Lower leg skin (tissue), 4 donors: Measurements from ENCODE around the gene SELENOM. TPM values are rescaled to one million over a fixed set of nuclear protein-coding genes. Genes with fewer than 3 reads are reported as not detected.
A peak's percentile ranks its signal among the peaks of the same experiment; 100 is the strongest.

Experiments
- DNase-seq, 2 donors: peaks; one replicate each; pipeline ENCODE4 v3.0.0-alpha.2; 2019; ENCODE audit warnings: low spot score in 2 of 2
- H3K4me3 ChIP-seq: fragments of 200-600 bp; sonication (generic); 2 replicates; pipeline ENCODE4 v1.5.1; 2017; ENCODE audit warnings: mild to moderate bottlenecking, low read depth; ENCODE audit not compliant: poor library complexity, severe bottlenecking
- POLR2A ChIP-seq, 2 donors: fragments of 450-650 bp; IDR thresholded peaks; one replicate each; pipeline ENCODE4 v1.6.1; 2016 to 2017; ENCODE audit warnings: antibody characterized with exemption in 2 of 2, mild to moderate bottlenecking in 1 of 2, moderate library complexity in 1 of 2
- WGBS, 2 donors: methylation state at CpG; one replicate each; pipeline ENCODE4 v1.1.5; 2018; 5-methylcytosine and 5-hydroxymethylcytosine counted together
- intact Hi-C: fragments of 100-400 bp; cut with DNase I; formaldehyde crosslinking; loops from one replicate; pipeline ENCODE4 v1.15.0; 2023; ENCODE audit warnings: low total_unique reads
- total RNA-seq, 4 donors: library from RNA; depleted of rRNA; stranded (reverse); fragments of >200 nt; gene quantifications; one replicate each; pipeline ENCODE4 v1.1.0, GENCODE V29; 2016
- TF ChIP-seq, protein P1 (sequence below), 3 donors: fragments of 450-650 bp; IDR thresholded peaks; one replicate each; pipeline ENCODE4 v1.5.1; 2016; ENCODE audit warnings: antibody characterized with exemption in 3 of 3, mild to moderate bottlenecking in 3 of 3, moderate library complexity in 2 of 3

SELENOM gene
- total RNA-seq, 4 donors from 2014 or later, result 66.6 to 164 (median 92.8) TPM

DNA sequence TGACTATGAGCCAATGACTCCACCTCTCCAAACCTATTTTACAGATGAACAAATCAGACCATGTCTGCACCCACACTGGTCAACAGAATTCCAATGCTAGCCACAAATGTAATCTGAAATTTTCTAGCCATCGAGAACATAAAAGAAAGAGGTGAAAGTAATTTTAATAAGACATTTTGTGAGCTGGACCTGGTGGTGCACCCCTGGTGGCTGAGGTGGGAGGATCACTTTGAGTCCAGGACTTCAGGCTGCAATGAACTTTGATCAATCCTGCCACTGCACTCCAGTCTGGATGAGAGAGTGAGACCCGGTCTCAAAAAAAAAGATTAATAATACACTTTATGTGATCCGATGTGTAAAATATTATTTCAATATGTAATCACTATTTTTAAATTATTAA, 43.2 kb upstream of the SELENOM start:
- no peak overlapping the region for H3K4me3 ChIP-seq
- no peak for DNase-seq
- 75 to 85% methylated on average over 3 of the region's 3 CpGs for WGBS, 2 donors
- intact Hi-C loops, result no loop called here
- no peak for TF ChIP-seq POLR2A (IDR thresholded peaks at IDR 0.05)
- TF ChIP-seq, protein P1, sequence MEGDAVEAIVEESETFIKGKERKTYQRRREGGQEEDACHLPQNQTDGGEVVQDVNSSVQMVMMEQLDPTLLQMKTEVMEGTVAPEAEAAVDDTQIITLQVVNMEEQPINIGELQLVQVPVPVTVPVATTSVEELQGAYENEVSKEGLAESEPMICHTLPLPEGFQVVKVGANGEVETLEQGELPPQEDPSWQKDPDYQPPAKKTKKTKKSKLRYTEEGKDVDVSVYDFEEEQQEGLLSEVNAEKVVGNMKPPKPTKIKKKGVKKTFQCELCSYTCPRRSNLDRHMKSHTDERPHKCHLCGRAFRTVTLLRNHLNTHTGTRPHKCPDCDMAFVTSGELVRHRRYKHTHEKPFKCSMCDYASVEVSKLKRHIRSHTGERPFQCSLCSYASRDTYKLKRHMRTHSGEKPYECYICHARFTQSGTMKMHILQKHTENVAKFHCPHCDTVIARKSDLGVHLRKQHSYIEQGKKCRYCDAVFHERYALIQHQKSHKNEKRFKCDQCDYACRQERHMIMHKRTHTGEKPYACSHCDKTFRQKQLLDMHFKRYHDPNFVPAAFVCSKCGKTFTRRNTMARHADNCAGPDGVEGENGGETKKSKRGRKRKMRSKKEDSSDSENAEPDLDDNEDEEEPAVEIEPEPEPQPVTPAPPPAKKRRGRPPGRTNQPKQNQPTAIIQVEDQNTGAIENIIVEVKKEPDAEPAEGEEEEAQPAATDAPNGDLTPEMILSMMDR (IDR thresholded peaks at IDR 0.05), result no peak

DNA sequence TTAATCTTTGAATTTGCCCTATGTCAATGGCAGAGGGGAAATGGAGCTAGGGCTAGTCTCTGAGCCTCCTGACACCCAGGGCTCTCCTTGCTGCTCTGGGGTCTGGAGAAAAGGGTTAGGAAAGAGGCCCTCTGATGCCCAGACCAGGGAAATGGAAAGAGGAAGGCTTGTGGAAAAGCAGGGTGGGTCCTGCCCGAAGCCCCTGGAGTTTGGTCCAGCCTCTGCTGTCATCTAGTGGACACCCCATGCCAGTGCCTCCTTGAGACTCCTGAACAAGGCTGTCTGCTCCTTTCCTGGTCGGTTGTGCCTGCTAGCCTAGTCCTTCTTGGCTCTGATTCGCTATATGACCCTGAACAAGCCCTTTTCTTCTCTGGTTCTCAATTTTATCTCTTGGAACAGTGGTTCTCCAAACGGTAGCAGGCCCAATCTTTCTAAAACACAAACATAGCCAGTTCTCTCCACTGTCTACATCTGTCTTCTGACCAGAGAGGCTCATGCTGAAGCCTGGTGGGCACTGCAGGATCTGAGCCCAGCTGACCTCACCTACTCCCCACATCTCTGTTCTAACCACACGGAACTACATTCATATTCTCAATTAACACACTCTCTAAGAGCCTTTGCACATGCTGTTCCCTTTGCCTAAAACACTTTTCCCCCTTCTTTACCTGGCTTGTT, 41.7 kb upstream of the SELENOM start:
- peak in 1 of 2 donors; percentile 40 for DNase-seq
- no peak for TF ChIP-seq POLR2A (IDR thresholded peaks at IDR 0.05)
- TF ChIP-seq, protein P1 (IDR thresholded peaks at IDR 0.05), result peak in 2 of 3 donors; percentile 31 to 86
- no peak overlapping the region for H3K4me3 ChIP-seq
- intact Hi-C loops, result loop anchor here (10.0 kb wide), 1 partner anchor 514 kb away; the partner anchor contains the start of gene SLC35E4
- WGBS, 2 donors, result 25 to 26% methylated on average over 5 of the region's 5 CpGs

DNA sequence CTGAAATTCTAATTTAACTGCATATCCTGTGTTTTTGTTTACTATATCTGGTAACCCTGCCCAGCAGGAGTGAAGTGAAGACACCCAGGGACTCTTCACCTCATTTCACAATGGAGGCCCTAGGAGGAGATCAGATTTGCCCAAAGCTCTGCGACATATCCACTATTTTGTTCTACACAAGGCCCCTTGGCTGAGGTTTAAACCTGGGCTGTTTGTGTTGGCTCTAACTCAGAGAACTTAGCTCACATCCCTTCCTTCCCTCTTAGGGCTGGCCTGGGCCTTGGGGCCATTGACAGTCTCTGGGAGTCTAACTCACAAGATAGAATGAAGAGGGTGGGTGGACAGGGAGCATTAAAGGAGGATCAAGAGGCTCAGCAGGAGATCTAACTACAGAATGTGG, 41.1 kb upstream of the SELENOM start:
- H3K4me3 ChIP-seq, result no peak overlapping the region
- TF ChIP-seq, protein P1 (IDR thresholded peaks at IDR 0.05), result no peak
- no peak for TF ChIP-seq POLR2A (IDR thresholded peaks at IDR 0.05)
- intact Hi-C loops, result loop anchor here (10.0 kb wide), 1 partner anchor 514 kb away; the partner anchor contains the start of gene SLC35E4
- no peak for DNase-seq
- 78 to 81% methylated on average over 1 of the region's 1 CpG for WGBS, 2 donors

GRCh38 chr22:31144223-31144622, 36.9 kb upstream of the SELENOM start:
- no peak for TF ChIP-seq POLR2A (IDR thresholded peaks at IDR 0.05)
- TF ChIP-seq, protein P1 (IDR thresholded peaks at IDR 0.05), result no peak
- intact Hi-C loops, result loop anchor here (10.0 kb wide), 1 partner anchor 509 kb away; the partner anchor contains the start of gene SLC35E4
- no peak for DNase-seq

GRCh38 chr22:31143537-31143936, 36.2 kb upstream of the SELENOM start:
- WGBS, 2 donors, result 74 to 90% methylated on average over 1 to 3 of the region's 3 CpGs
- intact Hi-C loops, result loop anchor here (10.0 kb wide), 1 partner anchor 509 kb away; the partner anchor contains the start of gene SLC35E4
- TF ChIP-seq, protein P1 (IDR thresholded peaks at IDR 0.05), result no peak
- no peak for TF ChIP-seq POLR2A (IDR thresholded peaks at IDR 0.05)
- H3K4me3 ChIP-seq, result no peak overlapping the region
- no peak for DNase-seq

More at GRCh38 chr22:31144223-31144622, 36.9 kb upstream of the SELENOM start:
- H3K4me3 ChIP-seq, result no peak overlapping the region
